ENCODE data around the gene GALNT18.

Gene GALNT18

DNA sequence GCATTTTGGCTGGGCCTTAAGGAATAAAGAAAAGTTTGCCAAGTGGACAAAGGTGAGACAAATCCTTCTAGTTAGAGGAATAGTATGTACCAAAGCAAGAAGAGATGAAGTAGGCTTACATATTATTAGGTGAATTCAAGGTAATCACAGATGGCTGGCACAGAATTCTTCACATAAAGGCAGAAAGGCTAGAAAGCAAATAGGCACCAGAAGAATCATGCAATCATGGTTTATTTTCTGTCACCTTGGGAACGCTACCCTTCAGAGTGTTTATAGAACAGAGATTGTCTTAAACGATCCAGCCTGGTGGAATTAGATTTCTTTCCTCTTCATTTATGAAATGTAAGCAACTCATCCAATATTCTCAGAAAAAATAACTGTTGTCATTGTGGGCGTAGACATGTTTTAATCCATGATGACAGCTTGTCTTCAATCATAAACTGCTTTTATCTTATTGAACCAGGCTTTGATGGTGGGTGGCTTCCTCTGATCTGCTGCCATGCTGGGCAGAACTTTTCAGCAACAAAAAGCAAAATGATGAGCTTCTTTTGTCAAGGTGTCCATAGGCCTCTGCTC lies 219.8 kb downstream of the GALNT18 start:
- no peak for DNase-seq

DNA sequence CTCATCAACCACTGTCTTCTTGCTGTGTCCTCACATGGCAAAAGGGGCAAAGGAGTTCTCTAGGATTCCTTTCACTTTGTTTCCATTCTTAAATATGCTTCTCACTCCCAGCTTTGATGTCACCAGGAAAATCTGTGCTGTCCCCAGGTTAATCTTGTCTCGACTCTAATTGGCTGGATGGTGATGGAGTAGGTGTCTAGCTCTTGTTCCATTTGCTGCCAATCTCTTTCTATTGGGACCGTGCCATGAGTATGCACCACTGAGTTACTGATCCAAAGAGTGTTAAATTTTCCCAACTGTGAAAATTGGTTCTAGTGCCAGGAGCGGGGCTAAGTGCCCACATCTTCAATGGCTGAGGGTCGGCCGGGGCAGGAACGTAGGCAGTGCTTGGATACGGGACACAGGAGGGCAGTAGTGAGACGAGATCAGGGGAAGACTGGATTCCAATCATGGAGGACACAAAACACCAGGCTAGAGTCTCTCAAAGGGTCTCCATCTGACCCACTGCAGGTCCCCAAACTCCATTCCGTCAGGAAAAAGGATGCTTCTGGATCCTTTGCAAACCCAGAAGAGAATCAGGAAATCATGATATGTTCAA lies 221.1 kb downstream of the GALNT18 start:
- DNase-seq = no peak

- no peak for DNase-seq
Observed at GRCh38 chr11:11400121-11400520, 221.7 kb downstream of the GALNT18 start.

- DNase-seq = no peak
Observed at GRCh38 chr11:11397781-11398180, 224.0 kb downstream of the GALNT18 start.

DNA sequence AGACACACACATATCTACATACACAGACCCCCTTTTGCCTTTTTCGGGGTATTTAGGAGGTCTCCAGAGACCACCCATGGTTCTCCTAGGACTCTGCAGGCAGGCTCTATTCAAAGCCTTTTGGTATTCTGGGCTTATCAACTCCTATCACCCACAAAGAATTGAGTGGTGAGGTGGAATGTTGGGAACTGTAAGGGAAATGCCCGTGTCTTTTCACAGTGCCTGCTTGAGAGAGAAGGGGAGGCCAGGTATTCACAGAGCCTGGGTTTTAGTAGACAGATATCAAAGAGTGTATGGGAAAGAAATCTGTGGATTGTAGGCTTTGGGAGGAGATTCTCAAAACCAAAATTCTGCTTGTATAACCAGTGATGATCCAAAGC lies 224.8 kb downstream of the GALNT18 start:
- DNase-seq = no peak

GRCh38 chr11:11396301-11397035 lies 225.3 kb downstream of the GALNT18 start:
- DNase-seq = peak; percentile 46

DNA sequence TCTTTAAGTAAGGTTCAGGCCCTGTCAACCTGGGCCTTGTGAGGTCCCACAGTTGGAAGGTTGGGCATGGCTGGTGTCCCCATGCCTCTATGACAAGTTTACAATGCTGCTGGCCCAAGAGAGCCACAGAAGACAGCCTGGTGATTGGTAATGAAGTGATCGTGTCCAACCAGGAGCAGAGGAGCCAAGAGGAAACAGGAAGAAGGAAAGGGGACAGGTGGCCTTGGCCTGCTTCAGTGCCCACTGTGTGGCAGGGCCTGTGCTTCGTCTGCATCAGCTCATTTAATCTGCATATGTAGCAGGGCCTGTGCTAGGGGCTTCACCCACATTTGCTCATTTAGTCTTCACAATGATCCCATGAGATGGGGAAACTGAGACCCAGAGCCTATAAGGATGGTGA lies 226.7 kb downstream of the GALNT18 start:
- DNase-seq = no peak

DNA sequence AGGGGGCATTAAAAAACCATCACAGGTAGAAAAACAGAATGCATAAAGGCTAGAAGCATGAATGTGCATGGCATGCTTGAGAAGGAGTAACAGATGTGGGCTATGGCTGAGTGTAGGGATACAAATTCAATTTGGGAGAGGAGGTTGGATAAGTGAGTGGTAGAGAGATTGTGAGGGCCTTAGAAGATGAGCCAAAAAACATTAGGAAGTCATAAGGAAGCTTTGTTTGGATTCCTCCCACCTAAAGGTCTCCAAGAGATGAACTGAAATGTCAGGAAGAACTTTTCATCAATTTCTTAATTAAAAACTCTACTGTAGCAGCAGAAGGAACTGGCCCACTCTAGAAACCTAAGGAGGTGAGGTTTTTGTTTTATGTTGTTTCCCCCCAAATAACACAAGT lies 227.6 kb downstream of the GALNT18 start:
- no peak for DNase-seq

DNA sequence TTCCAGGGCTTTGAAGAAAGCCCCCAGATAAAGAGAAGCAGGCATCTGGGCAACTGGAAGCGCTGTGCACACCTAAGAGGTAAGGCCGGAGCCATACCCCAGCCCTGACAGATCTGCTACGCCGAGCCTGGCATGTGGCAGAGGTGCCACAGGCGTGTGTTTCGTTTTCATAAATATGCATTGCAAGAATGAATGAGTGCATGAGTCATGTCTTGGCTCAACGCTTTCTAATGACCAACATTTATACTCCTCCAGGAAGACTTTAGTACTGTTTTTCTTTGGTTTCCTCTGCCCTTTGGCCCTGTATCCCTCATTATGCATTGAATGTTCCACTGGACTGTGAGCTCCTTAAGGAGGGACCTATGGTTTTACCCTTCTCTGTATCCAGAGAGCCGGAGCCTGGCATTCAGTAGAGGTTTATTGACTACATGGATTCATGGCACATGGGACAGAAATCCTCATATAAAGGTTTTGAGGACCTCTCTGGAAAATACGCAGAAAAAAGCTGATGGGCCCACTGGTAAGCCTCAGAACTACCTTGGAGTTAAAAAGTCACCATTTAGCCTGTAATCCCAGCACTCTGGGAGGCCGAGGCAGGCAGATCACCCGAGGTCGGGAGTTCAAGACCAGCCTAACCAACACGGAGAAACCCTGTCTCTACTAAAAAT lies 229.9 kb downstream of the GALNT18 start:
- DNase-seq = peak; percentile 9

DNA sequence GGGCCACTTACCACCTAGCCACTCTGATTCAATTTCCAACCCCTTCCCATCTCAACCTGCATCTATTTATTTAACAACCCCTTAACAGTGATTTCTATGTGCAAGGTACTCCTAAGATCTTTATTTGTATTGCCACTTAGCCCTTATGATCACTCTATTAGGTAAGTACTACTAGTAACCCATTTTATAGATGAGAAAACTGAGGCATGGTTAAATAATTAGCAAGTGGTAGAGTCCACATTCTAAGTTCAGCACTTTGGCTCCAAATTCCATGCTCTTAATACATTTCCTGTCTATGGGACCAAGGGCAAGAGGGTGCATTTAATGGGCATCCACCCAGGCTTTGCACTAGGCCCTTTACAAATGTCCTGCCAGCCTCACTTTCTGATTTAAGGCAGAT lies 230.6 kb downstream of the GALNT18 start:
- no peak for DNase-seq

- DNase-seq = no peak
Observed at GRCh38 chr11:11390068-11390771, 231.6 kb downstream of the GALNT18 start.

- no peak for DNase-seq
Observed at GRCh38 chr11:11389238-11389637, 232.6 kb downstream of the GALNT18 start.

DNA sequence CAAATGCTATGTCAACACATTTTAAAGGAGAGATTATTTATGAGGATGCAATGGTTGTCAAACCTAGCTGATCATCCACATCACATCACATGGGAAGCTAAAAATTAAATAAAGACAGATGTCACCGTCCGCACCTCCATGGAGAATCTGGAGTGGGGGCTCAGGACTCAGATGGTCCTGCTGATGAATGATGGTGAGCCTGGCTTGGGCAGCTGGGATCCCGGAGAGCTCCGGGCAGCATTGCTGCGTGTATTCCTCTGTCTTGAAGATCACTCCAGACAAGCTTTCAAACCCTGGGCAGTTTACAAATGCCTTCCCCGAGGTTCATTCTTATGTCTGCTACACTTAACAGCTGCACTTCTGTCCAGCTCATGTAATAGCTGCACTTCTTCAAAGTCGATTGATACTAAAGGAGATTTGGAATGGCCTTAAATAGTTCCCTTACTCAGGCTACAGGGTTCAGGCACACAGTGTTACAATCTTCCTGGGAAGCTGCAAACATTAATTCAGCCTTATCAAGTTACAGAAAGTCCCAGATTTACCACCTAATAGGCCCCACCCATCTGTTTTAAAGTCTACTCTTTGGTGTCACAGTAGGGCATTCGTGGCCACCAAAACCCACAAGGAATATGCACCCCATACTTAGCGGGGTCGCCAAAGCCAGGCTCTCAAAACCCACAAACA lies 234.0 kb downstream of the GALNT18 start:
- DNase-seq = no peak

DNA sequence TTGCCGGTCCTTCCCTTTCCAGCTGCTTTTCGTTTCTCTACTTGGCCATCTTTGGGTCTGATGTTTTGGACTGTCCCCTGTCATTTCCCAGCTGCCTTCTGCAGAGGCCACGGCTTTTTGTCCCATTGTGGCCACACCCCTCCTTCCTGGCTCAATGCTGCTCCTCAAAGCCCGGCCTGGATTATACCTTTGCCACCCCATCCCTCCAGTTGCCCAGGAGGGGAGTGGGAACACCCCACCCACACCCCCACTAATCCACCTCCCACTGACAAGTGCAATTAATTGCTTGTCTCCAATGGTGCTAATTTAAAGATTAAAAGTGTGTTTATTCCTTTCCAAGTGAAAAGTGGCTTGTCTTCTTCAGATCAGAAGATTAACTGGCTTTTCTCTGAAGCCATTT lies 234.6 kb downstream of the GALNT18 start:
- no peak for DNase-seq

DNA sequence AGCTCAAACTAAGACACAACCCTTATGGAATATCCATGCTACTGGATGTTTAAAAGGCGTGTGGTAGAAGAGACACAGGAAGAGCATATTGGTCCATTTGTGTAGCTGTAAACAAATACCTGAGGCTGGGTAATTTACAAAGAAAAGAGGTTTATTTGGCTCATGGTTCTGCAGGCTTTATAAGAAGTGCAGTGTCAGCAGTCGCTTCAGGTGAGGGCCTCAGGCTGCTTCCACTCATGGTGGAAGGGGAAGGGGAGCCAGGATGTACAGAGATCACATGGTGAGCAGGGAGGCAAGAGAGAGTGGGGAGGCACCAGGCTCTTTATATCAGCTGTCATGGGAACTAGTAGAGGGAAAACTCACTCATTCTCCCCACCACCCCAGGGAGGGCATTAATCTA lies 237.0 kb downstream of the GALNT18 start:
- no peak for DNase-seq

- DNase-seq = no peak
Observed at GRCh38 chr11:11383995-11384394, 237.8 kb downstream of the GALNT18 start.

DNA sequence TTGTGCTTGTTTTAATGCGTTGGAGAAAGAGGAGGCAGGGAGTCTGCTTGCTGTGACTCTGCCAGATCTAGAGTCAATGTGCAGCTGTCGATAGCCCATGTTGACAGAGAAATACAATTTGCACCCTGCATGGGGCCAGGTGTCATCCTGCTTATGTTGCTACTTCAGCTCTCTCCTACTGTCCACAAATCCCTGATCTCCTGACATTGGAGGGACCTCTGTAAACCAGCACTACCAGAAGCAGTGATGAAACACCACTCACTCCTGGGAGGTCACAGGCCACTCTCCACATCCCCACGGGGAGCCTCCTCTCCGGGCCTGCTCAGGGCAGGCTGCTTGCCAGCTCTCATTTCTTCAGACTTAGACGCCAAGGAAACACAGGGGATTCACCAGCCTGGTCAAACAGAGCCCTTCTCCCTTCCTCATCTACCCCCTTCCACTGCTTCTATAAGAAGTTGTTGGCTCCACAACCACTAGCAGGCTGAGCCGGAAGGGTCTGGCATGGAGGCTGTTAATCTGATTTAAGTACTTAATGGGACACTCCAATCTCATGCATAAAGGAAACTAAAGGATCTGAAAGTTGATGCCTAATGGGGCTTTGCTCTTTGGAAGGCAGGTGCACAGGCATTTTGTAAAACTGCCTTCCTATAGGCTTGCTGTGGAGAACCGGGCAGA lies 238.8 kb downstream of the GALNT18 start:
- no peak for DNase-seq

DNA sequence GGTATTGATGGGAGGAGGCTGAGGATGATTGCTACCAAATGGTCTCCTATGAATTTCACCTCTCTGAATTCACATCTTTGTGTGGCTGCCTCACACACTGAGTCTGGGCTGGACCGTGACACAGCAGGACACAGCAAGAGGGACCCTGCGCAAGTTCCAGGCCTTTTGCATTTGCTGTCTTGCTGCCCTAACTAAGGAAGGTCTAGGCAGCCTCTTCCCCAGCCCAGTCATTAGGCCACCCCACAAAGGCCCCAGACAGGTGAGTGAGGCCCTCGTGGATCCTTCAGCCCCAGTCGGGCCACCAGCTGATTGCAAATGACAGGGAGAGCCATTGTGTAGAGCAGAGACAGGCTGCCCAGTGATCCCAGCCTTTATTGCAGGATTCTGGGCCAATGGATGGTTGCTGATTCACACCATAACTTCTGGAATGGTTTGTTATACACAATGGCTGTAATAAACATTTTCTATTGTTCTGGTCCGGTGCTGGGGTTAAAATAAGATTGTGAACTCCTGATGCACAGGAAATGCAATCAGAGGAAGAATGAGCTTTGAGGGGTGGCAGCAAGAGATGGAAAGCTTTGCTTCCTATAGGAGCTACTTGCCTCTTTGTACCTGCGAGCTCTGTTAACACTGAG lies 240.2 kb downstream of the GALNT18 start:
- DNase-seq = no peak

- no peak for DNase-seq
Observed at GRCh38 chr11:11380883-11381282, 240.9 kb downstream of the GALNT18 start.

DNA sequence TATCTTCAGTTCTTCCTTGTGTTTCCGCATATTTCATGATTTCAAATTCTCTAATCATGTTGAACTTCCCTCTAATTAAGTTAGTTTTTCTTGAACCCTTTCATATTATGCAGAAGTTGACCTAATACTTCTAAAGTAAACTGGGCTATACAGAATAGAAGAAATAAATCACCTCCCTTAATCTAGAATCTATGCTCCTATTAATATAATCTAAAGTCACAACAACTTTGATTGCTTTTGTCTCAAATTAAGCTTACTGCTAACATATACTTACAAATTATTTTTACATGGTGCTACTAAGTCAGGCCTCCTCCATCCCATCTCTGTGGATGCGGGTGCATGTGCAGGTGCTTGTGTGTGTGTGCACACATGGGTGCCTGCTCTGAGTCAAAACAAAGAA lies 241.5 kb downstream of the GALNT18 start:
- no peak for DNase-seq

DNA sequence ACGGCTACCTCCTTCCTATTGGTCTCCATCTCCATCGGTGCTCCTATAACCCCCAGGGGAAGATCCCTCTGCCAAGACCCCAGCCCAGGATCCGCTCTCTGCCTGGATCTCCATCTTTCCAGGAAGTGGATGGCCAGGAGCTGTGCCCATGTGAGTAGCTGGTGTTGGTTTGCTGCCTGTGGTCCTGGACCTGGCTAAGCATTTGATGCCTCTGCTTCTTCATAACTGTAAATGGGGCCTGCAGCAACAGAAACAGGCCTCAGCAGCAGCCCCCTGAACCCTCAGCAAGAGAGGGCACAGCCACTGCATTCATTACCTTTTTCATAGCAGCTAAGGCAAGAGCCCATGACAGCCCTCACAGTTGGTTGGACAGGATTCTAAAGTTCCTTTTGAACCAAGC lies 242.1 kb downstream of the GALNT18 start:
- DNase-seq = no peak
